ENCODE data around the gene B3GAT1. TPM values are rescaled to one million over a fixed set of nuclear protein-coding genes. Genes with fewer than 3 reads are reported as not detected.

The B3GAT1 gene
- total RNA-seq, 1 experiment from 2014 or later: not detected

GRCh38 chr11:134436781-134437180, 24.7 kb upstream of the B3GAT1 start:
- intact Hi-C loops (cut with micrococcal nuclease): no loop called here
- TF ChIP-seq ELF1 (IDR thresholded peaks at IDR 0.05; ENCODE audit: borderline replicate concordance, low read depth): no peak
- Histone ChIP-seq H4K20me1 (ENCODE audit: insufficient read depth) (no peaks in the 10 kb centered on the region), H3K4me1 (ENCODE audit: control insufficient read depth in 1 of 2, insufficient read depth in 2 of 2, low read length in 2 of 2) (no peaks in the 10 kb centered on the region), H3K36me3 (ENCODE audit: control insufficient read depth in 1 of 2, insufficient read depth in 2 of 2, low read length in 2 of 2) (no peaks in the 10 kb centered on the region; a peak in 1 of 4 replicates), H3K27ac (ENCODE audit: low read depth, low read length) (no peak overlapping the region), H3K27me3 (ENCODE audit: insufficient read depth, low read length) (peaks cover 26% of the 10 kb centered on the region), H3K4me3 (replicated peaks in 1 of 2; ENCODE audit: low read depth in 1 of 2, low read length in 2 of 2) (no peak overlapping the region), H2AFZ (ENCODE audit: low read depth, low read length, poor library complexity, severe bottlenecking) (no peak overlapping the region), H3K9me3 (ENCODE audit: control insufficient read depth in 1 of 2, insufficient read depth in 1 of 2, low read depth in 1 of 2, low read length in 2 of 2) (no peaks in the 10 kb centered on the region), H3K79me2 (ENCODE audit: insufficient read depth, low read length) (no peaks in the 10 kb centered on the region), H3K4me2 (ENCODE audit: low read length) (no peak overlapping the region), H3K9me2 (ENCODE audit: insufficient read depth) (no peaks in the 10 kb centered on the region), H3K9ac (ENCODE audit: low read length) (no peak overlapping the region)
- ChIA-PET POLR2A (no interaction called here), CTCF (no interaction called here), RAD21 (ENCODE audit: low non-redundant PET in 1 of 2, low total read pairs in 2 of 2, uncharacterized antibody in 2 of 2, unreplicated experiment in 2 of 2) (no interaction called here)
- BruUV-seq (replicated peaks): no TSS peak
- ATAC-seq (no peak), DNase-seq (ENCODE audit: low read depth, low spot score) (no peak)

DNA sequence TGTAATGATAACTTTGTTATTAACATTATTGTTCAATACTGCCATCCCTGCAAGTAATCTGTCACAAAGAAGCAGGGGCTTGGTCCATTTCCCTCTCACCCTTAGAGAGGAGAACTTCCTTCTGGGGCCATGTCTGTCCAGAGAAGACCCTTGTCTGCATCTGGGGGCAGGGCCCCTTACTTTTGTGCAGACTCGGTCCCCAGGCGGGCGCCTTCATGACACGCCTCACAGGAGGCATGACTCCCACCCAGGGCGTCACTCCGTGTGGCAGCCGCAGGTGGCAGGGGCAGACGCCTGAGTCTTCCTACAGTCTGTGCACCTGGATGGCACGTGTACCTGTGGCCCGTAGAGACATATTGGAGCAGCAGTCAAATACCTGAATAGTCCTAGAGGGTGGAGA, 21.8 kb upstream of the B3GAT1 start:
- Histone ChIP-seq H3K27ac (ENCODE audit: low read depth, low read length) (no peak overlapping the region), H3K27me3 (ENCODE audit: insufficient read depth, low read length) (peaks cover 43% of the 10 kb centered on the region), H2AFZ (ENCODE audit: low read depth, low read length, poor library complexity, severe bottlenecking) (no peak overlapping the region), H3K4me3 (replicated peaks in 1 of 2; ENCODE audit: low read depth in 1 of 2, low read length in 2 of 2) (no peak overlapping the region), H3K36me3 (ENCODE audit: control insufficient read depth in 1 of 2, insufficient read depth in 2 of 2, low read length in 2 of 2) (no peaks in the 10 kb centered on the region), H3K9me3 (ENCODE audit: control insufficient read depth in 1 of 2, insufficient read depth in 1 of 2, low read depth in 1 of 2, low read length in 2 of 2) (no peaks in the 10 kb centered on the region), H3K9ac (ENCODE audit: low read length) (no peak overlapping the region), H3K4me1 (ENCODE audit: control insufficient read depth in 1 of 2, insufficient read depth in 2 of 2, low read length in 2 of 2) (no peaks in the 10 kb centered on the region), H3K9me2 (ENCODE audit: insufficient read depth) (no peaks in the 10 kb centered on the region), H3K4me2 (ENCODE audit: low read length) (no peak overlapping the region), H3K79me2 (ENCODE audit: insufficient read depth, low read length) (no peaks in the 10 kb centered on the region), H4K20me1 (ENCODE audit: insufficient read depth) (no peaks in the 10 kb centered on the region)
- ChIA-PET CTCF (no interaction called here), RAD21 (ENCODE audit: low non-redundant PET in 1 of 2, low total read pairs in 2 of 2, uncharacterized antibody in 2 of 2, unreplicated experiment in 2 of 2) (no interaction called here), POLR2A (no interaction called here)
- TF ChIP-seq MAX (IDR thresholded peaks at IDR 0.05) (no peak), YY1 (IDR thresholded peaks at IDR 0.05; ENCODE audit: extremely low read depth, insufficient replicate concordance, low read depth, low read length) (no peak), SIN3A (IDR thresholded peaks at IDR 0.05; ENCODE audit: low read depth) (no peak)
- BruUV-seq (replicated peaks): no TSS peak
- intact Hi-C loops (cut with micrococcal nuclease): no loop called here
- ATAC-seq (no peak), DNase-seq (ENCODE audit: low read depth, low spot score) (no peak)

Data from HCT116 (cell line).